Suprapubic skin (tissue), 2 donors: ENCODE measurements around the gene GRIK3.

Source experiments
- EP300 ChIP-seq: sonication (generic); formaldehyde crosslinking; IDR thresholded peaks from one replicate; pipeline ENCODE4 v1.6.1; 2017; ENCODE audit warnings: antibody characterized with exemption
- POLR2A ChIP-seq, 2 donors: fragments of 450-650 bp; IDR thresholded peaks; one replicate each; pipeline ENCODE4 v1.6.1; 2017; ENCODE audit warnings: antibody characterized with exemption in 2 of 2, mild to moderate bottlenecking in 2 of 2, moderate library complexity in 2 of 2

- TF ChIP-seq EP300 (no peak), POLR2A (IDR thresholded peaks at IDR 0.05) (no peak)
Measured at GRCh38 chr1:36908096-36908495, 126.2 kb downstream of the GRIK3 start.
